ENCODE data around the gene PCAT7. TPM values are rescaled to one million over a fixed set of nuclear protein-coding genes. Genes with fewer than 3 reads are reported as not detected.

Gene PCAT7
- under 0.01 TPM in 2 replicates for total RNA-seq

GRCh38 chr9:94554439-94555331, at the start of gene PCAT7:
PCAT7 (plus strand) TSS chr9:94555083.

GRCh38 chr9:94593459-94594345, 38.8 kb downstream of the PCAT7 start, which contains the start of gene FBP2:
FBP2 (minus strand) TSS chr9:94593824; CDS start chr9:94593726, 98 bp downstream.

Other genes with a start within 250 kb of the PCAT7 start
- not detected in 2 replicates for gene NUTM2F, start 226.4 kb upstream of the PCAT7 start, total RNA-seq
- not detected in 2 replicates for gene FBP2, start 38.7 kb downstream of the PCAT7 start, total RNA-seq
- 0.12 TPM in 1 of 2 replicates, not detected in the other for gene FBP1, start 84.4 kb downstream of the PCAT7 start, total RNA-seq
- 43.5 and 129 TPM in 2 replicates for gene AOPEP, start 171.6 kb downstream of the PCAT7 start, total RNA-seq

Measured in pericardium fibroblast (primary cell).